HG03354 (cell line): ENCODE results near the gene BCL2.

ENCODE experiments used
- ATAC-seq: cut with Tn5 transposase; IDR thresholded peaks from one replicate; pipeline ENCODE4 v1.9.1; 2021; ENCODE audit warnings: mild to moderate bottlenecking; ENCODE audit not compliant: unreplicated experiment, poor library complexity, severe bottlenecking

Gene BCL2

GRCh38 chr18:63105636-63106316 lies 213.8 kb downstream of the BCL2 start:
- ATAC-seq: peak; percentile 83

GRCh38 chr18:63104868-63105267 lies 214.7 kb downstream of the BCL2 start:
- ATAC-seq: no peak

GRCh38 chr18:63102941-63103744 lies 216.4 kb downstream of the BCL2 start:
- no peak for ATAC-seq

- no peak for ATAC-seq
Measured at GRCh38 chr18:63100630-63101055, 218.9 kb downstream of the BCL2 start.

- ATAC-seq: peak; percentile 73
Measured at GRCh38 chr18:63099848-63100629, 219.5 kb downstream of the BCL2 start.

GRCh38 chr18:63099091-63099840 lies 220.3 kb downstream of the BCL2 start:
- ATAC-seq: peak; percentile 8

GRCh38 chr18:63098018-63098981 lies 221.3 kb downstream of the BCL2 start:
- peak; percentile 69 for ATAC-seq

GRCh38 chr18:63097178-63097577 lies 222.4 kb downstream of the BCL2 start:
- no peak for ATAC-seq

GRCh38 chr18:63096327-63096874 lies 223.2 kb downstream of the BCL2 start:
- no peak for ATAC-seq

GRCh38 chr18:63095768-63096167 lies 223.8 kb downstream of the BCL2 start:
- no peak for ATAC-seq

GRCh38 chr18:63091671-63092364 lies 227.8 kb downstream of the BCL2 start:
- ATAC-seq: no peak

- no peak for ATAC-seq
Measured at GRCh38 chr18:63090334-63090733, 229.2 kb downstream of the BCL2 start.

GRCh38 chr18:63089041-63089440 lies 230.5 kb downstream of the BCL2 start:
- no peak for ATAC-seq

- no peak for ATAC-seq
Measured at GRCh38 chr18:63088262-63088661, 231.3 kb downstream of the BCL2 start.

GRCh38 chr18:63087421-63088230 lies 231.9 kb downstream of the BCL2 start:
- ATAC-seq: no peak

GRCh38 chr18:63085611-63086010 lies 234.0 kb downstream of the BCL2 start:
- ATAC-seq: no peak

GRCh38 chr18:63084219-63084618 lies 235.3 kb downstream of the BCL2 start:
- no peak for ATAC-seq
